Transverse colon (tissue), 4 donors: ENCODE data around the gene CADPS2.

Experiments
- CTCF ChIP-seq, 5 experiments: fragments of 200-600 bp in 3 of 5; fragments of 450-650 bp in 2 of 5; sonication (generic) in 3 of 5; IDR thresholded peaks; 1 replicate in 2 of 5; 2 replicates in 3 of 5; pipeline ENCODE4 v1.5.1; 2016 to 2017; ENCODE audit warnings: antibody characterized with exemption in 5 of 5, inconsistent platforms in 3 of 5, mild to moderate bottlenecking in 2 of 5, moderate library complexity in 1 of 5
- EP300 ChIP-seq: sonication (generic); formaldehyde crosslinking; IDR thresholded peaks from one replicate; pipeline ENCODE4 v1.6.1; 2017; ENCODE audit warnings: antibody characterized with exemption, low read depth
- POLR2A ChIP-seq: fragments of 450-650 bp; IDR thresholded peaks from one replicate; pipeline ENCODE4 v1.6.1; 2016; ENCODE audit warnings: antibody characterized with exemption, mild to moderate bottlenecking, moderate library complexity
- POLR2AphosphoS5 ChIP-seq, 3 donors: sonication (generic); formaldehyde crosslinking; IDR thresholded peaks; one replicate each; pipeline ENCODE4 v1.6.1; 2016; ENCODE audit warnings: antibody characterized with exemption in 3 of 3

DNA sequence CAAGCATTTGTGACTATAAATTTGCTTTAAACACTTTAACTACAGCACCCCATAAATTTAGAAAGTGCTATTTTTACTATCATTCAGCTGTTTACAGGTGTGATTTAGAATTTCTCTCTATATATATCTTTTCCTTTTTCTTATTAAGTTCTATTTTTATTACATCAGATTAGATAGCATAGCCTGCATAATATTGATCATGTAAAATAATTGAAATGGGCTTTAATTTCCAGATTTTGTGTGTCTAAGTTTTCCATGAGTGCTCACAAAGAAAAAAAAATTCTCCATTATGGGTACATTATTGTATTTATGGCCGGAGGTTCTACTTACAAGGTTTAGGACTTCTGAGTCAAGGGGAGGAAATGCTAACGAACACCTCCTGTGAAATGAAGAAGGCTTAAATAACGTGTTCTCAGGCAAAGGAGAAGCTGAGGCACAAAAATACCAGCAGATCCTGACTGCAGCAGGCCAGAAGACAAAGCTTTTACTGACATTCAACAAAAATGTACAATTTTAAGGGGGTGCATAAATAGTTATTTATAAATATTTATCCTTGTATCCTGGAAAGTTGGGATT is 301.5 kb downstream of the CADPS2 start:
- TF ChIP-seq CTCF (IDR thresholded peaks at IDR 0.05): no peak
- TF ChIP-seq EP300: no peak
- TF ChIP-seq POLR2A: no peak
- TF ChIP-seq POLR2AphosphoS5 (IDR thresholded peaks at IDR 0.05): no peak
